NCI-H146 treated with DMSO at 0.1 percent for 48 hours (cell line): ENCODE data around the gene SYNDIG1L.
"Not testable (repeated sequence)": the region's sequence is repeated elsewhere in the genome, so short reads cannot be mapped to it uniquely, and the experiment has no call there.

Experiments used
- DNase-seq: peaks from one replicate; lab custom pipeline; 2025; ENCODE audit not compliant: unreplicated experiment; lab: John Stamatoyannopoulos, UW

SYNDIG1L gene

GRCh38 chr14:74403619-74404417, 22.2 kb downstream of the SYNDIG1L start:
- no peak for DNase-seq

GRCh38 chr14:74402401-74403251, 23.4 kb downstream of the SYNDIG1L start:
- no peak for DNase-seq

DNA sequence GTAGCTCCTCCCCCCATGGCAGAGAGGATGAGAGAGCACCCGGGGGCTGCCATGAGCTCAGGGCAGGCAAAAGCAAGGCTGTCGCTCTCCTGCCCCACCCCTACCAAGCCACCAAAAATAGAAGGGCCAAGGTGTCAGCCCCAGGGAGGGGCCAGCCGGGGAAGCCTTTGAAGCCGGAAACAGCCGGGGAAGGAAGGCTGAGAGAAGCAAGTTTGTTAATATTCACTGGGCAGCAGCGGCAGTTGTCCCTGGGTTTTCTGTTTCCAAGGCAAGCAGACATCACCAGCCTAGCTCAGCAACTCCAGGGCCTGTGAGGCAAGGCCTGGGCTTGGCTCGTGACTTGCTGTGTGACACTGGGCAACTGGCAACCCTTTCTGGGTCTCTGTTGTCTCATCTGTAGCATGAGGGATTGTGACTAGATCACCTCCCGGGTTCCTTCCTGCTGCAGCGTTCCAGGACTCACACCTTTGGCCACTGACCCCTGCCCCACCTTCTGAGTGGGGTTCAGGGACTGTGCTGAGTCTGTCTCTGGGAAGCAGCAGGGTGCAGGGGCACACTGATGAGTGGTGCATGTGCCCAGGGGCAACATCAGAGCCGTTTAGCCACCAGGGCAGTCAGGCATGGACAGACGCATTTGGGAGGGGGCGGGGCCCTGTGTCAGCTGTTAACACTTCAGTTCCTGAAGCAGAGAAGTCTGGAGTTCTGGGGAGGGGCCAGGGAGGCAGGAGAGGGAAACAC, 24.3 kb downstream of the SYNDIG1L start:
- no peak for DNase-seq

GRCh38 chr14:74400919-74401503, 25.0 kb downstream of the SYNDIG1L start:
- DNase-seq = no peak

DNA sequence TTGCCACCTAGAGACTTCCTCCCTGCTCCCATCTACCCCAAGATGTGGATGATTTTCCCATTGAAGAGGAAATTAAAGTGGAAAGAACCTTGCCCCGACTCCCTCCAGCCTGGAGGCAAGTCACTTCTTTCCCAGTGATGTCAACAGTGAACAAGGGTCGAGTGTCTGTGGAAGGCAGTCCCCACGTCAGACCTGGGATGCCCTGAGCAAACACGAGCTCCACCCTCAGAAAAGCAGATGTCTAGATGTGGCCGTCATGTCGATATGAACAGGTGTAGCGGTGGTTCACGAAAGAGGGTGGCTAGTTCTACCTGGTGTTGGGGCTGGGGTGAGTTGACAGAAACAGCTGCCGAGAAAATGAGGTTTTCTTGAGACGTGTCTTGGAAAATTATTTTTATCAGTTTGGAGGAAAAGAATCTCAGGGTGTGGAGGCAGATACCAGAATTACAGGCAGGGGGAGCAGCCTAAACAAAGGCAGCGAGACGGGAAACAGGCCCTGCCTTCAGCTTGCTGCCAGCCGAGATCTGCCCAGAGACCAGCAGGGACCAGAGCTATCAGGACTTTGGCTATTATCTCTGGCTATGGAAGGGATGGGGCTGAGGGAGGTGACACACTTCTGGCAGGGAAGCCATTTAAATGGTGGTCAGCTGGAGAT, 25.9 kb downstream of the SYNDIG1L start:
- no peak for DNase-seq

DNA sequence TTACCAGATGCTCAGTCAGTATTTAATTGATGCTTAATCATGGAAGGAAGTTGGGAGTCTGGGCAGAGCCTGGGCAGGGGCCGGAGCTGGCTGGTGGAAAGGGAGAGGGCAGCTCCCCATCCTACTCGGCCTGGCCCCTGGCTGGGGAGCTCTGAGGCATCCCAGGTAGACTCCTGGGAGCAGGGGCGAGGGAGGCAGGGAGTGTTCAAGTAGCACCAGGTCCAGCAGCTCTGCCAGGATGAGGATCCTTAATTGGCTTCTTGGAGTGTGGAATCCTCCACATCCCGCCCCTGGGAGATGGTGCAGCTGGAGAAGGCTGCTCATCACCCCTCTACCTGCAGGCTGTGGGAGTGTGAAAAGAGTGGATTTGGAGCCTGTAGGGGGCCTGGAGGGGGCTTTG, 30.9 kb downstream of the SYNDIG1L start:
- no peak for DNase-seq

DNA sequence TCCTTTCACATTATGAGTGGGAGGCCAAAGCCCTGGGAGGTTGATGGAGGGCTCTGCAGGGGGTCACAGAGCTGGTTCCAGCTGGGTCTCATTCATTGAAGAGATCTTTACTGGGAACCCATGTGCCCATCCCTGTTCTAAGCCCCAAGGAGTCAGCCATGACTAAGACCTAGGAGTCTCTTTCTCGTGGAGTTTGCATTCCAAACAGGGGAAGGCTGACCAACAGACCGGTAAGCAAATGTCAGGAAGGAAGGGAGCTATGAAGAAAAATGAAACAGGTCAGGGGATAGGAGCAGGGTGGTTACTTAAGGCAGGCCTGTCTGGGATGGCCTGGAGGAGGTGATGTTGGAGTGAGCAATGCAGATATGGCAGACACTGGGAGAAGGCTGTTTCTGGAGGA, 31.5 kb downstream of the SYNDIG1L start:
- no peak for DNase-seq

DNA sequence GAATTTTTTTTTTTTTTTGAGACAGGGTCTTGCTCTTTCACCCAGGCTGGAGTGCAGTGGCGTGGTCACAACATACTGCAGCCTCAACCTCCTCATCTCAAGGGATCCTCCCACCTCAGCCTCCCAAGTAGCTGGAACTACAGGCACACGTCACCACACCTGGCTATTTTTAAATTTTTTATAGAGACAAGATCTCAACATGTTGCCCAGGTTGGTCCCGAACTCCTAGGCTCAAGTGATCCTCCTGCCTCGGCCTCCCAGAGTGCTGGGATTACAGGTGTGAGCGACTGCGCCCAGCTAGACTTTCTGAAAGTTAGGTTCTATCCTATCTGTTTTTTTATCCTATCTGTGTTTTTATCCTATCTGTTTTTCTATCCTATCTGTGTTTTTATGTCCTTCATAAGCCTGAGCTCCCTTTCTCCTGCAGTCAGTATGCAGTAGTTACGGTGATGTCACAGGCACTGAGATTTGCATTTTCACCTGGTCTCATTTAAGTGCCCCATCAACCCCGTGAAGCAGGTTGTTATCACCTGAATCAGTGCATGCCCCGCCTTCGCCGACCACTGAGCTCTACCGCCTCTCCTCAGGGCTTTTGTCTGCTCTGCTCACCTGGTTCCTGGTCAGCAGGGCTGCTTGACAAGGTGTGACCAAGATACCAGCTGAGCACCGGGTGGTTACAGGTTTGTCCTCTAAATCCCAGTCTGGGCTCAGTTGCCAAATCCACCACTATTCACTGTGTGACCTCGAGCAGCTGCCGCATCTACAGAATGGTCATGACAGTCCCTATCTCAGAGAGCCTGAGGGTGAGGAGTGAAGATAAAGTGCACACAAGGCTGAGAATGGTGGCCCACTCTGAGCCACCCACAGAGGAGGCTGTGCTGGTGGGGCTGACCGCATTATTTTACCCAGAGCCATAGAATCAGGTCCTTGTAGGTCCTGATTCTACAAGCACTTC, 33.1 kb downstream of the SYNDIG1L start:
- DNase-seq = peak; percentile 26

DNA sequence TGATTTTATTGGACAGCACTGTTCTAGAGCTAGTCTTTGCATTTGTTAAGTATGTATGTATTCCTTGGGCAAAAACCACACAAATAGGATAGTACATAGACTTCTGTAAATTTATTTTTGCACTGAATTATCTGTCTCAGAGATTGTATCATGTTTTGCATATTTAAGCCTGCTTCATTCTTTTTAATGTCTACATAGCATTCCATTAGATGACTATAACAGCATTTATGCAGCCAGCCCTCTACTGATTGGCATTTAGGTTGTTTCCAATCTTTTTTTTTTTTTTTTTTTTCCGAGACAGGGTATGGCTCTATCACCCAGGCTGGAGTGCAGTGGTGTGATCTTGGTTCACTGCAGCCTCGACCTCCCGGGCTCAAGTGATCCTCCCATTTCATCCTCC, 34.5 kb downstream of the SYNDIG1L start:
- no peak for DNase-seq

DNA sequence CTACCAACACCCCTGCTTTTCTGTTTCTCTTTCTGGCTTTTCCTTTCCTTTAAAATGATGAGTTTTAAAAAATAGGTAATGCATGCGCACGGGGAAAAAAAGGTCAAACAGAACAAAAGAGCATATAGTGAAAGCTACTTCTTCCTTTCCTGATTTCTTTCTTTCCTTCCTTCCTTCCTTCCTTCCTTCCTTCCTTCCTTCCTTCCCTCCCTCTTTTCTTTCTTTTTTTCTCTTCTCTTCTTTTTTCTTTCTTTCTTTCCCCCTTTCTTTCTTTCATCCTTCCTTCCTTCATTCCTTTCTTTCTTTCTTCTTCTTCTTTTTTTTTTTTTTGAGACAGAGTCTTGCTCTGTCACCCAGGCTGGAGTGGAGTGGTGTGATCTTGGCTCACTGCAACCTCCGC, 35.5 kb downstream of the SYNDIG1L start:
- not testable (repeated sequence) for DNase-seq

DNA sequence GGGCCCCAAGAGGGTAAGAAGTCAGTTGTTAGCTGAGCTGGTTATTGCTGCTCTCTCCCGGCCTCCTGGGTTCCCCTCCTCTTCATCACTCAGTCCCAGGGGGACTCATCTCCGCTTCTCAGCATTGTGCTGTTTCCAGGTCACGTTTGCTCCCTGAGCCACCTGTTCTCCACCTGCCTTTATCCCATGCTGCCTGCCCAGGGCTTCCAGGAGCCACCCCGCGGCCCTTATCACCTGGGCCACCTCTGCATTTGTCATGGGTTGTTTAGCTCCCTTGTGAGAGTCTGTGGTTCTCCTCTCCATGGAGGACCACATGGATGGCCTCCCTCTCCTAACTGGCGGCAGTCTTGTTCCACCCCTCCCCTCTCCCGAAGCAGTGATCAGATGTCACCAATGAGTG, 36.0 kb downstream of the SYNDIG1L start:
- no peak for DNase-seq

DNA sequence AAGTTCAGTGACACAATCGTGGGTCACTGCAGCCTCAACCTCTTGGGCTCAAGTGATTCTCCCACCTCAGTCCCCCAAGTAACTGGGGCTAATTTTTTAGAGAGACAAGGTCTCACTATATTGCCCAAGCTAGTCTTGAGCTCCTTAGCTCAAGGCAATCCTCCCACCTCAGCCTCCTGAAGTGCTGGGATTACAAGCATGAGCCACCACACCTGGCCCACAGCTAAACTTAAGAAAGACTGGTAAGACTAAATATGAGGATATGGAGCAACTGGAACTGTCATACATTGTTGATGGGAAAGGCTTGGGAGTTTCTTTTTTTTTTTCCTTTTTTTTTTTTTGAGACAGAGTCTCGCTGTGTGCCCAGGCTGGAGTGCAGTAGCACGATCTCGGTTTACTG, 43.8 kb downstream of the SYNDIG1L start:
- DNase-seq = no peak

- not testable (repeated sequence) for DNase-seq
Measured at GRCh38 chr14:74381571-74381970, 44.4 kb downstream of the SYNDIG1L start.

DNA sequence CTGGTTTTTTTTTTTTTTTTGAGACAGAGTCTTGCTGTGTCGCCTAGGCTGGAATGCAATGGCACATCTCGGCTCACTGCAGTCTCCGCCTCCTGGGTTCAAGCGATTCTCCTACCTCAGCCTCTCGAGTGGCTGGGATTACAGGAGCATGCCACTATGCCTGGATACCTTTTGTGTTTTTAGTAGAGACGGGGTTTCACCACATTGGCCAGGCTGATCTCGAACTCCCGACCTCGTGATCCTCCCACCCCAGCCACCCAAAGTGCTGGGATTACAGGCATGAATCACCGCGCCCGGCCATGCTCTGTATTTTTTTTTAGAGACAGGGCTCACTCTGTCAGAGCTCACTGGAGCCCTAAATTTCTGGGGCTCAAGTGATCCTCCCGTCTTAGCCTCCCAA, 45.2 kb downstream of the SYNDIG1L start:
- DNase-seq = no peak

DNA sequence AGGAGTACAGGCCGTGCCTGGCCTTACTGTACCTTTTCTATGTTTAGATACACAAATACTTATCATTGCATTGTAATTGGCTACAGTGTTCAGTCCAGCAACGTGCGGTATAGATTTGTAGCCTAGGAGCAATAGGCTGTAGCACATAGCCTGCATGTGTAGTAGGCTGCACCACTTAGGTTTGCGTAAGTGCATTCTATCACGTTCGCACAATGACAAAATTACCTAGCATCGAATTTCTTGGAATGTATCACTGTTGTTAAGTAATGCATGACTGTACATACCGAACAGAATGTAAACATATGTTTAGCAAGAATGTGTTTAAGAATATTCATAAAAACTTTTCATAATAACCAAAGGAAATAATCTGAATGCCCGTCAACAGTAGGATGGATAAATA, 45.8 kb downstream of the SYNDIG1L start:
- DNase-seq = no peak

- DNase-seq = no peak
Measured at GRCh38 chr14:74377976-74378690, 47.9 kb downstream of the SYNDIG1L start.

GRCh38 chr14:74368441-74368840, 57.6 kb downstream of the SYNDIG1L start:
- DNase-seq = no peak

GRCh38 chr14:74368026-74368425, 58.0 kb downstream of the SYNDIG1L start:
- no peak for DNase-seq
